ENCODE data around the gene MCTP2. TPM values are rescaled to one million over a fixed set of nuclear protein-coding genes. Genes with fewer than 3 reads are reported as not detected.

MCTP2 gene
- total and polyA plus RNA-seq, 9 of the 15 experiments (the other 6 are each of a cell fraction or from before 2014, with no cell fraction given) = 0.07 TPM; not detected in 8

DNA sequence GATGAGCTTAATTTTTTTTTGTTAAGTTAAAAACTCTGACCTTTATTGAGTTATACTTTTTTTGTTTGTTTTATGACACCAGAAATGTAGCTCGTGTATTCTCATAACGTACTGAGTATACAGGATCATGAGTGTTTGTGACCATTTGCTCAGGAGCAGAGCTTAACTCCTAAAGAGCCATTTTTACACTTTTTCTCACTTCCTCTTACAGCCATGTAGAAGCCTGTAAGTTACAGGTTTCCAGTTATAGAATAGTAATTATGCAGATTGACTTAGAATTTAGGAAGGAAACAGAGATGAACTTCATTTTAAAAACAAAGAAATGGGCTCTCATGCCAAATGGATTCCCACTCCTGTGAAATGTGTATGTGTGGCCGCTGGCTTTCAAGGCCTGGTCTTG is 151.7 kb downstream of the MCTP2 start (continued):
- no peak for TF ChIP-seq ZNF24 (IDR thresholded peaks at IDR 0.05)
- no peak for TF ChIP-seq GATAD2A (IDR thresholded peaks at IDR 0.05)
- TF ChIP-seq NKRF (IDR thresholded peaks at IDR 0.05; ENCODE audit: borderline replicate concordance) = no peak
- no peak for TF ChIP-seq SAFB (IDR thresholded peaks at IDR 0.05; ENCODE audit: borderline replicate concordance, low read depth, low read length)
- no peak for TF ChIP-seq HMG20A (CRISPR knock-in tag; conservative IDR thresholded peaks at IDR 0.05)

DNA sequence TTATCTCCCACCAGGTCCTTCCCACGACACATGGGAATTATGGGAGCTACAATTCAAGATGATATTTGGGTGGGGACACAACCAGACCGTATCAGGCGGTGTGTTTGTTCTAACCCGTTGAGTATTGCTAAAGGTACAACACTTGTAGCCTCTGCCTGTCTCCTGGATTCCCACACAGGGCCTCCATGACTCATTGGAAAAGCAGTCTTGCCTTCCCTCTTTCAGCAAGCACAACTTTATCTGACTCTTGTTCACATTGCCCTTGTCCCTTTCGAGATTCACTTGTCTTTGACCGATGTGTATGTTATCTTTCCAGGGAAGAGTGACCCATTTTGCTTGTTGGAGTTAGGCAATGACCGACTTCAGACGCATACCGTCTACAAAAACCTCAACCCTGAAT is 152.3 kb downstream of the MCTP2 start:
- POLR2A ChIA-PET = no interaction called here
- ATAC-seq = no peak
- Histone ChIP-seq H3K9ac (ENCODE audit: insufficient read depth in 1 of 2, low read depth in 2 of 2, low read length in 2 of 2) (no peak overlapping the region), H3K79me2 (ENCODE audit: control insufficient read depth, insufficient read depth, low read length) (no peaks in the 10 kb centered on the region), H3K4me1 (replicated peaks in 1 of 2; ENCODE audit: control insufficient read depth in 2 of 2, insufficient read depth in 2 of 2, low read length in 2 of 2) (no peaks in the 10 kb centered on the region), H3K4me3 (no peak overlapping the region), H2AFZ (ENCODE audit: low read depth, low read length) (no peak overlapping the region), H3K4me2 (ENCODE audit: insufficient read depth, low read length) (no peak overlapping the region), H3K27ac (ENCODE audit: extremely low read depth, low read depth, low read length) (no peak overlapping the region), H3K27me3 (ENCODE audit: control insufficient read depth in 2 of 2, insufficient read depth in 2 of 2, low read length in 2 of 2) (no peaks in the 10 kb centered on the region), H3K9me1 (ENCODE audit: control insufficient read depth, insufficient read depth, low read length) (no peaks in the 10 kb centered on the region), H4K20me1 (replicated peaks; ENCODE audit: control insufficient read depth, insufficient read depth, low read length) (no peaks in the 10 kb centered on the region), H3K9me3 (replicated peaks; ENCODE audit: control insufficient read depth, insufficient read depth, low read depth, low read length) (no peaks in the 10 kb centered on the region), H3K36me3 (ENCODE audit: control insufficient read depth, insufficient read depth, low read length) (no peaks in the 10 kb centered on the region)
- CTCF ChIA-PET (ENCODE audit: low intra/inter-chr PET ratio) = no interaction called here
- BruUV-seq (replicated peaks) = no TSS peak
- in situ Hi-C loops (cut with MboI) = no loop called here
- no peak for FAIRE-seq
- no peak for DNase-seq (ENCODE audit: extremely low read depth in 1 of 4, low spot score in 3 of 4)
- WGBS (ENCODE audit: insufficient coverage, low coverage, missing lambda C conversion rate) = under 1% methylated on average over 9 of the region's 9 CpGs
- intact Hi-C loops (cut with micrococcal nuclease) = no loop called here
- TF ChIP-seq RBFOX2 (IDR thresholded peaks at IDR 0.05; ENCODE audit: low read depth, low read length) = no peak
- no peak for TF ChIP-seq TRIM28 (IDR thresholded peaks at IDR 0.05)
- no peak for TF ChIP-seq MTA2 (IDR thresholded peaks at IDR 0.05; ENCODE audit: low read depth)
- TF ChIP-seq ZBTB1 (CRISPR knock-in tag; IDR thresholded peaks at IDR 0.05; ENCODE audit: borderline replicate concordance, low read depth) = no peak
- no peak for TF ChIP-seq PHTF2 (CRISPR knock-in tag; IDR thresholded peaks at IDR 0.05)
- no peak for TF ChIP-seq GTF2B (IDR thresholded peaks at IDR 0.05; ENCODE audit: extremely low read depth, insufficient read length)
- no peak for TF ChIP-seq PCBP1 (IDR thresholded peaks at IDR 0.05; ENCODE audit: low read depth, low read length, poor library complexity, severe bottlenecking)
- TF ChIP-seq, protein P1, sequence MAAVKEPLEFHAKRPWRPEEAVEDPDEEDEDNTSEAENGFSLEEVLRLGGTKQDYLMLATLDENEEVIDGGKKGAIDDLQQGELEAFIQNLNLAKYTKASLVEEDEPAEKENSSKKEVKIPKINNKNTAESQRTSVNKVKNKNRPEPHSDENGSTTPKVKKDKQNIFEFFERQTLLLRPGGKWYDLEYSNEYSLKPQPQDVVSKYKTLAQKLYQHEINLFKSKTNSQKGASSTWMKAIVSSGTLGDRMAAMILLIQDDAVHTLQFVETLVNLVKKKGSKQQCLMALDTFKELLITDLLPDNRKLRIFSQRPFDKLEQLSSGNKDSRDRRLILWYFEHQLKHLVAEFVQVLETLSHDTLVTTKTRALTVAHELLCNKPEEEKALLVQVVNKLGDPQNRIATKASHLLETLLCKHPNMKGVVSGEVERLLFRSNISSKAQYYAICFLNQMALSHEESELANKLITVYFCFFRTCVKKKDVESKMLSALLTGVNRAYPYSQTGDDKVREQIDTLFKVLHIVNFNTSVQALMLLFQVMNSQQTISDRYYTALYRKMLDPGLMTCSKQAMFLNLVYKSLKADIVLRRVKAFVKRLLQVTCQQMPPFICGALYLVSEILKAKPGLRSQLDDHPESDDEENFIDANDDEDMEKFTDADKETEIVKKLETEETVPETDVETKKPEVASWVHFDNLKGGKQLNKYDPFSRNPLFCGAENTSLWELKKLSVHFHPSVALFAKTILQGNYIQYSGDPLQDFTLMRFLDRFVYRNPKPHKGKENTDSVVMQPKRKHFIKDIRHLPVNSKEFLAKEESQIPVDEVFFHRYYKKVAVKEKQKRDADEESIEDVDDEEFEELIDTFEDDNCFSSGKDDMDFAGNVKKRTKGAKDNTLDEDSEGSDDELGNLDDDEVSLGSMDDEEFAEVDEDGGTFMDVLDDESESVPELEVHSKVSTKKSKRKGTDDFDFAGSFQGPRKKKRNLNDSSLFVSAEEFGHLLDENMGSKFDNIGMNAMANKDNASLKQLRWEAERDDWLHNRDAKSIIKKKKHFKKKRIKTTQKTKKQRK (IDR thresholded peaks at IDR 0.05; ENCODE audit: borderline replicate concordance, low read depth, low read length) = no peak

All from K562 (cell line).